ENCODE measurements around the gene IL10. TPM values are rescaled to one million over a fixed set of nuclear protein-coding genes. Genes with fewer than 3 reads are reported as not detected.

IL10 gene
- total RNA-seq, 4 donors from 2014 or later: 0.26 to 0.61 (median 0.34) TPM

- H3K27me3 ChIP-seq: no peaks in the 10 kb centered on the region
- H3K36me3 ChIP-seq: no peaks in the 10 kb centered on the region
- TF ChIP-seq, protein P1, sequence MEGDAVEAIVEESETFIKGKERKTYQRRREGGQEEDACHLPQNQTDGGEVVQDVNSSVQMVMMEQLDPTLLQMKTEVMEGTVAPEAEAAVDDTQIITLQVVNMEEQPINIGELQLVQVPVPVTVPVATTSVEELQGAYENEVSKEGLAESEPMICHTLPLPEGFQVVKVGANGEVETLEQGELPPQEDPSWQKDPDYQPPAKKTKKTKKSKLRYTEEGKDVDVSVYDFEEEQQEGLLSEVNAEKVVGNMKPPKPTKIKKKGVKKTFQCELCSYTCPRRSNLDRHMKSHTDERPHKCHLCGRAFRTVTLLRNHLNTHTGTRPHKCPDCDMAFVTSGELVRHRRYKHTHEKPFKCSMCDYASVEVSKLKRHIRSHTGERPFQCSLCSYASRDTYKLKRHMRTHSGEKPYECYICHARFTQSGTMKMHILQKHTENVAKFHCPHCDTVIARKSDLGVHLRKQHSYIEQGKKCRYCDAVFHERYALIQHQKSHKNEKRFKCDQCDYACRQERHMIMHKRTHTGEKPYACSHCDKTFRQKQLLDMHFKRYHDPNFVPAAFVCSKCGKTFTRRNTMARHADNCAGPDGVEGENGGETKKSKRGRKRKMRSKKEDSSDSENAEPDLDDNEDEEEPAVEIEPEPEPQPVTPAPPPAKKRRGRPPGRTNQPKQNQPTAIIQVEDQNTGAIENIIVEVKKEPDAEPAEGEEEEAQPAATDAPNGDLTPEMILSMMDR (IDR thresholded peaks at IDR 0.05 in 4 of 5, conservative IDR thresholded peaks at IDR 0.05 in 1 of 5): no peak
- no peak for TF ChIP-seq POLR2A (IDR thresholded peaks at IDR 0.05)
- no peak for ATAC-seq
- no peak for DNase-seq
- no peak overlapping the region for H3K27ac ChIP-seq
- no peak overlapping the region for H3K4me3 ChIP-seq
- in situ Hi-C loops (cut with MboI; ENCODE audit: low sequenced_read_pairs in 4 of 4): loop anchor here in 3 of 4 donors (10.0 to 25.0 kb wide), 3 partner anchors 142 to 169 kb away; partner anchors contain the start of gene DYRK3 (in 1 of the 3)
- H3K4me1 ChIP-seq: no peaks in the 10 kb centered on the region
- intact Hi-C loops (cut with DNase I; ENCODE audit: low total_unique reads): loop anchor here (10.0 kb wide), 1 partner anchor 111 kb away; no protein-coding TSS in a partner anchor
- H3K9me3 ChIP-seq: no peaks in the 10 kb centered on the region
Measured at GRCh38 chr1:206804156-206804737, 32.0 kb upstream of the IL10 start.

DNA sequence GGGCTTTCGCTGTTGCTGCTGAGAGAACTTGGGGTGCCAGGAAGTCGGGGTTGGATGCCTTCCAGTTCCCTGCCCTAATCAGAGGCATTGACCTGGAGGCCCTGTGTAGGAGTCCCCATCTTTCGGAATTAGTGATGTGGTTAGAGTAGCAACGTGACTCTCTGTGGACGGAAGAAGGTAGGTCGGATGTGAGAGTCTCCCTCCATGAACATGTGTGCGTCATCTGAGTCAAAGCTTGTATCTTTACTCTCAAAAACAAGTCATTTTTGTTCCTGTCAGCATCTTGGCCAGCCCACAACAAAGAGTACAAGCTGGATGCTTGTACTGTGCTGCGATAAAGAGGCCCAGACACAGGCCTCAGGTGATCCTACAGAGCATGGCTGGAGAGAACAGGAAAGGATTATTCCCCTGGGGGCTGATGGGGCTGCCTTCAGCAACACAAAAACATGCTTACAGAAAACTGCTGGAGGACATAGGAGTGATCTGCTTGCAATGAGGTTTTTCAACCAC lies 31.0 kb upstream of the IL10 start:
- no peak overlapping the region for H3K27ac ChIP-seq
- H3K4me1 ChIP-seq: no peaks in the 10 kb centered on the region
- TF ChIP-seq POLR2A (IDR thresholded peaks at IDR 0.05): no peak
- TF ChIP-seq, protein P1 (IDR thresholded peaks at IDR 0.05 in 4 of 5, conservative IDR thresholded peaks at IDR 0.05 in 1 of 5): no peak
- H3K36me3 ChIP-seq: no peaks in the 10 kb centered on the region
- DNase-seq (peak in 1 of 2 donors; percentile 13), ATAC-seq (no peak)
- in situ Hi-C loops (cut with MboI; ENCODE audit: low sequenced_read_pairs in 4 of 4) (loop anchor here in 3 of 4 donors (10.0 to 25.0 kb wide), 3 partner anchors 141 to 168 kb away; partner anchors contain the start of gene DYRK3 (in 1 of the 3)), intact Hi-C loops (cut with DNase I; ENCODE audit: low total_unique reads) (loop anchor here (10.0 kb wide), 1 partner anchor 112 kb away; no protein-coding TSS in a partner anchor)
- no peaks in the 10 kb centered on the region for H3K27me3 ChIP-seq
- no peaks in the 10 kb centered on the region for H3K9me3 ChIP-seq
- H3K4me3 ChIP-seq: no peak overlapping the region

DNA sequence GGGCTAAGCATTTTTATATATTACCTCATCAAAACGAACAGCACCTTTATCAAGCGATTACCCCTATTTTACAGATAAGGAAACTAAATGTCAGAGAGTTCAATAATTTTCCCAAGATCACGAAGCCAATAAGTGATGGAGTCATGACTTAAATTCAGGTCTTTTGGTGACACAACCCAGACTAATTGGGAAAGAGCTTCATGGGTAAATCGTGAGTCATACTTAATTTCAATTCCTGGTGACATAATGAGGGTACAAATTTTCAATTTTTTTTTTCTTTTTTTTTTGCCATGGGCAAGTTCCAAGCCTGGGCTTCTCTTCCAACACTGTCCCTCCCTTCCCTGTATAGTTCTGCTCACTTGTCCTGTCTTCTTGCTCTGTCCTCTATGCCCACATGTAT lies 30.1 kb upstream of the IL10 start:
- no peak overlapping the region for H3K27ac ChIP-seq
- intact Hi-C loops (cut with DNase I; ENCODE audit: low total_unique reads): loop anchor here (10.0 kb wide), 1 partner anchor 112 kb away; no protein-coding TSS in a partner anchor

DNA sequence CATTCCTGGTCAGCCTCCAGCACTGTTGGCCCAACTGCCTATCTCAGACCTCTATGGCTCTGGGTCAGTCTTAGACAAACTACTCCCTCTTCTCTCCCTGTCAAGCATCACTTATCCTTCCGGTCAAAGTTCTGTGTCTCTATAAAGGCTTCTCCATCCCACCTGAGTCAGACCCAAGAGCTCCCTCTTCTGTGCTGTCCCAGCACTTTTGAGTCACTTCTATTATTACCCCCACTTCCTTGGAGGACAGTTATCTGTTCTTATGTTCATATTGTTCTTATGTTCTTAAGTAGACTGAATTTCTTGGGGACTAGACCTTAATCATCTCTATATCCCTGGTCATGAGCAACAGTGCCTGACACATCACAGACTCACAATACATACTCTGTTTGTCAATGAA lies 29.2 kb upstream of the IL10 start:
- Histone ChIP-seq H3K9me3 (no peaks in the 10 kb centered on the region), H3K27me3 (no peaks in the 10 kb centered on the region), H3K36me3 (no peaks in the 10 kb centered on the region), H3K4me1 (no peaks in the 10 kb centered on the region), H3K4me3 (no peak overlapping the region), H3K27ac (no peak overlapping the region)
- DNase-seq (no peak), ATAC-seq (no peak)
- TF ChIP-seq, protein P1 (IDR thresholded peaks at IDR 0.05 in 4 of 5, conservative IDR thresholded peaks at IDR 0.05 in 1 of 5): no peak
- TF ChIP-seq POLR2A (IDR thresholded peaks at IDR 0.05): no peak
- intact Hi-C loops (cut with DNase I; ENCODE audit: low total_unique reads): loop anchor here (10.0 kb wide), 1 partner anchor 113 kb away; no protein-coding TSS in a partner anchor
- in situ Hi-C loops (cut with MboI; ENCODE audit: low sequenced_read_pairs in 4 of 4): loop anchor here in 3 of 4 donors (10.0 to 25.0 kb wide), 3 partner anchors 139 to 167 kb away; partner anchors contain the start of gene DYRK3 (in 1 of the 3)

More for the DNA sequence above, 30.1 kb upstream of the IL10 start:
- Histone ChIP-seq H3K27me3 (no peaks in the 10 kb centered on the region), H3K36me3 (no peaks in the 10 kb centered on the region), H3K9me3 (no peaks in the 10 kb centered on the region), H3K4me1 (no peaks in the 10 kb centered on the region), H3K4me3 (no peak overlapping the region)
- no peak for DNase-seq
- in situ Hi-C loops (cut with MboI; ENCODE audit: low sequenced_read_pairs in 4 of 4): loop anchor here in 3 of 4 donors (10.0 to 25.0 kb wide), 3 partner anchors 140 to 168 kb away; partner anchors contain the start of gene DYRK3 (in 1 of the 3)
- no peak for ATAC-seq
- TF ChIP-seq, protein P1 (IDR thresholded peaks at IDR 0.05 in 4 of 5, conservative IDR thresholded peaks at IDR 0.05 in 1 of 5): no peak
- TF ChIP-seq POLR2A (IDR thresholded peaks at IDR 0.05): no peak
